ENCODE measurements around the gene LRMDA.

GRCh38 chr10:76191336-76191735 is 759.9 kb downstream of the LRMDA start:
- no peak for TF ChIP-seq CTCF (IDR thresholded peaks at IDR 0.05)
- TF ChIP-seq POLR2A (IDR thresholded peaks at IDR 0.05), result no peak
- no peak for TF ChIP-seq POLR2AphosphoS5 (IDR thresholded peaks at IDR 0.05)

Measured in transverse colon (tissue), 4 donors.